ENCODE results near the gene KCMF1.
A peak's percentile ranks its signal among the peaks of the same experiment; 100 is the strongest.

KCMF1 gene

DNA sequence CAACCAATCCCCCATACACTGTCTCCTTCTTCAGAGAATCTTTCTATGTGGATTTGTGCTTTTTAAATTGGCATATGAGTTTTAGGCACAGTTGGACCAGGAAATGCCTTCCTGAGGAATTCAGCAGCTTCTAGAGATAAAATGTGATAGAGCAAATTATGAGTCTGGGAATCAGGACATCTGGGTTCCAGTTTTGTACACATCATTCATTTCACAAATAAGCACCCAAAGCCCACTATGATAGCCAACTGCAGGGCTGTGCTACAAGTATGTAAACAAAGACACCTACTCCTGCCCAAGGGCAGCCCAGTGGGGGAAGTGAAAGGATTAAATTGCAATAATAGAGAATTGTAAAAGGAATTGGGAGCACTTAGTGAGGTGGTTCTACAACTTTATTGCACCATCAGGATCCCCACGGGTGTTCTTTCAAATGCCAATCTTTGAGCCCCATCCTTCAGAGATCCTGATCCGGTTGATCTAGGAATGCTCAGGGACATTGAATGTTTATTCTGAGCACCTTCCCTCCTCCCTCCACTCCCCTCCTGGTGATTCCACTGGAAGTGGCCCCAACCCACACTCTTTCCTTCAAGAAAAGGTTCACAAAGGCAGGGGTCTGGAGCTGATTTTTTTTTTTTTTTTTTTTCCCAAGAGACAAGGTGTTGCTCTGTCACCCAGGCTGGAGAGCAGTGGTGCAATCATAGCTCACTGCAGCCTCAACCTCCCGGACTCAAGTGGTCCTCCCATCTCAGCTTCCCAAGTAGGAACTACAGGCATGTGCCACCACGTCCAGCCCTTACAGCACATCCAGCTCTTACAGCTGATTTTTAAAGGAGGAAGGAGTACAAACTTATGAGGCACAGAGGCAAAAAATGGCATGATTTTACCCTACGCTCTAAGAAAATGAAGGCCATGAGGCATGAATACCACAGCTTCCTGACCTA, 11.1 kb upstream of the KCMF1 start:
- CTCF ChIA-PET = interaction anchor here (1.0 to 1.1 kb wide), 2 partner anchors 8 to 9 kb away, joined by 3 to 4 read pairs; no protein-coding TSS in a partner anchor
- H3K36me3 Mint-ChIP-seq = peaks cover 54% of the 10 kb centered on the region
- no peaks in the 10 kb centered on the region for H3K9me3 Mint-ChIP-seq
- no peak overlapping the region for H3K27ac Mint-ChIP-seq
- DNase-seq = no peak
- H3K27me3 Mint-ChIP-seq = no peaks in the 10 kb centered on the region
- H3K4me3 Mint-ChIP-seq = no peak overlapping the region
- H3K4me1 Mint-ChIP-seq = peaks cover 20% of the 10 kb centered on the region

DNA sequence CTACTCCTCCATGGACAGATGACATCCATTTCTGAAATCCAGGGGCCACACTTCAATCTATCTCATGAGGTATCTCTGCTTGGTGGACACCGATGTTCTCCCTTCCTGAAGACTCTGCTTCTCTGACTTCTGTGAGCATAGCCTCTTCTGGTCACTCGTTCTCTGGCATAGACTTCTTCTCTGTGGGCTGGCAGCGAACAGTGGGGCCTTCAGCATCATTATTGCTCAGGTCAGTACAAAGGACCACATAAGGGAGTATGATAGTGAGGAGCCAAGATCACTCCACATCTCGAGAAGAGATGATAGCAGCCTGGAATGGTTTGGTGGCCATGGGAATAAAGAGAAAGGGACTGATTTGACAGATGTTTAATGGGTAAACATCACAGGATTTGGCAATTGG, 8.0 kb upstream of the KCMF1 start:
- Mint-ChIP-seq H3K4me1 (peaks cover 33% of the 10 kb centered on the region), H3K4me3 (no peak overlapping the region), H3K9me3 (no peaks in the 10 kb centered on the region), H3K36me3 (peaks cover 56% of the 10 kb centered on the region), H3K27me3 (no peaks in the 10 kb centered on the region), H3K27ac (no peak overlapping the region)
- DNase-seq = no peak
- CTCF ChIA-PET = interaction anchor here (1.2 to 1.5 kb wide), 2 partner anchors 9 to 37 kb away, joined by 3 read pairs; no protein-coding TSS in a partner anchor

DNA sequence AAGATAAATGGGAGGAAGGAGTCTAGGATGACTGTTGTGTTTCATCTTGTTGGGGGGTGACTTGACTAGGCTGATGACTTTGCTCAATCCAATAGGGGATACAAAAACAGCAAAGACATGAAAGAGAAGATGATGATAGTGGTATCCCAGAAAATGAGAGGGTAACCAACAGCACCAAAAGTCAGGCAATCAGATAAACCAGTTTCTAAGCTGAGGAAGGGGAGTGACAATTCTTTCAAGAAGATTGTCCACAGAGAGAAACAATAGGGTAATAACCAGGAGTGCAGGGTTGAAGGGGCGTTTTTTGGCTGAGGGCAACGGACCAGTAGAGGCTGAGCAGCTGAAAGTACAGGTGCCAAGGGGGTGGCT, 7.7 kb upstream of the KCMF1 start:
- Mint-ChIP-seq H3K27me3 (no peaks in the 10 kb centered on the region), H3K4me3 (no peak overlapping the region), H3K4me1 (peaks cover 37% of the 10 kb centered on the region), H3K9me3 (no peaks in the 10 kb centered on the region), H3K27ac (peak overlapping the region; percentile 16), H3K36me3 (peaks cover 56% of the 10 kb centered on the region)
- CTCF ChIA-PET = interaction anchor here (1.5 kb wide), 1 partner anchor 37 kb away, joined by 3 read pairs; no protein-coding TSS in a partner anchor
- DNase-seq = no peak

DNA sequence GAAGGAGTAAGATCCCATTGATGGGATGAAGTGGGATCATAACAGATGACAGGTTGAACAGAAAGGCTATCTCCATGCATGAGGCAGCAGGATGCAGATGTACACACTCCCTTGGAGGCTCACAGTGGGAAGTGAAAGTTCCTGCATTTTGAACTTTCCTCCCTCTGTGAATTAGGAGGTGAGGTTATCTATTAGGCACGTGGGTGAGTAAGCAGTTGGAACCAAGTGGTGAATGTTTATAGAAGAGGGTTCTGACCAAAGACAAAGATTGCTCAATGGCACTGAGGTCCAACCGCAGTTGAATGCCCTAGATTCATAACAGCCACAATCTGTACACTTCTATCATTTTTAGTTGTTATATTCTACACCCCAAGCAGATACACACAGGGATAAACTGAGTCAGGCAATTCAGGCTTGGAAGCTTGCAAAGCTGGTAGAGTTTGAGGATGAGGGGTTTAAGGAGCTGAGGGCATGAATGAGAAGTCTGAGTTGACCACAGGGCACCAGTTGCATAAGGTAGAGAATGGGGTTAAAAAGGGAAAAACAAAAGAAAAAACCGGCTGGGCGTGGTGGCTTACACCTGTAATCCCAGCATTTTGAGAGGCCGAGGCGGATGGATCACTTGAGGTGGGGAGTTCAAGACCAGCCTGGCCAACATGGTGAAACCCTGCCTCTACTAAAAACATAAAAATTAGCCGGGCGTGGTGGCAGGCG, 7.1 kb upstream of the KCMF1 start:
- H3K27me3 Mint-ChIP-seq = no peaks in the 10 kb centered on the region
- no peak for DNase-seq
- no peaks in the 10 kb centered on the region for H3K9me3 Mint-ChIP-seq
- H3K4me1 Mint-ChIP-seq = peaks cover 40% of the 10 kb centered on the region
- no peak overlapping the region for H3K4me3 Mint-ChIP-seq
- H3K27ac Mint-ChIP-seq = peak overlapping the region; percentile 52
- CTCF ChIA-PET = interaction anchor here (0.9 to 1.5 kb wide), 2 partner anchors 38 kb away, joined by 3 read pairs; no protein-coding TSS in a partner anchor
- peaks cover 55% of the 10 kb centered on the region for H3K36me3 Mint-ChIP-seq

GRCh38 chr2:84964406-84965191, 6.4 kb upstream of the KCMF1 start:
- peak overlapping the region; percentile 39 for H3K27ac Mint-ChIP-seq
- H3K4me1 Mint-ChIP-seq = peaks cover 45% of the 10 kb centered on the region
- no peaks in the 10 kb centered on the region for H3K27me3 Mint-ChIP-seq
- no peak for DNase-seq
- H3K9me3 Mint-ChIP-seq = no peaks in the 10 kb centered on the region
- CTCF ChIA-PET = interaction anchor here (0.9 kb wide), 1 partner anchor 39 kb away, joined by 3 read pairs; no protein-coding TSS in a partner anchor
- no peak overlapping the region for H3K4me3 Mint-ChIP-seq
- peaks cover 62% of the 10 kb centered on the region for H3K36me3 Mint-ChIP-seq

DNA sequence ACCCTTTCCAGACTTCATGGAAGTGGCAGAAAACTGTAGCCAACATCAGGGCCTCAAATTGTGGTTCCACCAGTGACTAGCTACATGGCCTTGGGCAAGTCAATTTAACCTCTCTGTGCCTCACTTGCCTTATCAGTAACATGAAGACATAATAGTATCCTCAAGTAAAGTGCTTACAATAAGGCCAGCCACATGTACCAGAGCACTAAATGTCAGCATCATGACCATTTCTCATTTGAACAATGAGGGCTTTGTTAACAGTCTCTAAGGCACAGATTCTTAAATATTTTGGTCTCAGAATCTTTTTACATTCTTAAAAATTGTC, 5.8 kb upstream of the KCMF1 start:
- Mint-ChIP-seq H3K4me3 (no peak overlapping the region), H3K27ac (peak overlapping the region; percentile 9), H3K4me1 (peaks cover 45% of the 10 kb centered on the region), H3K9me3 (no peaks in the 10 kb centered on the region), H3K36me3 (peaks cover 66% of the 10 kb centered on the region), H3K27me3 (no peaks in the 10 kb centered on the region)
- CTCF ChIA-PET = no interaction called here
- no peak for DNase-seq

- CTCF ChIA-PET = no interaction called here
- DNase-seq = no peak
- Mint-ChIP-seq H3K36me3 (peaks cover 60% of the 10 kb centered on the region), H3K27ac (no peak overlapping the region), H3K4me3 (no peak overlapping the region), H3K27me3 (no peaks in the 10 kb centered on the region), H3K4me1 (peaks cover 45% of the 10 kb centered on the region), H3K9me3 (no peaks in the 10 kb centered on the region)
Measured at GRCh38 chr2:84965827-84966226, 5.1 kb upstream of the KCMF1 start.

- H3K4me3 Mint-ChIP-seq = peak overlapping the region; percentile 43
- H3K36me3 Mint-ChIP-seq = peaks cover 54% of the 10 kb centered on the region
- H3K9me3 Mint-ChIP-seq = no peaks in the 10 kb centered on the region
- DNase-seq = no peak
- H3K27ac Mint-ChIP-seq = no peak overlapping the region
- H3K27me3 Mint-ChIP-seq = no peaks in the 10 kb centered on the region
- H3K4me1 Mint-ChIP-seq = peaks cover 45% of the 10 kb centered on the region
- CTCF ChIA-PET = no interaction called here
Measured at GRCh38 chr2:84966731-84967130, 4.2 kb upstream of the KCMF1 start.

DNA sequence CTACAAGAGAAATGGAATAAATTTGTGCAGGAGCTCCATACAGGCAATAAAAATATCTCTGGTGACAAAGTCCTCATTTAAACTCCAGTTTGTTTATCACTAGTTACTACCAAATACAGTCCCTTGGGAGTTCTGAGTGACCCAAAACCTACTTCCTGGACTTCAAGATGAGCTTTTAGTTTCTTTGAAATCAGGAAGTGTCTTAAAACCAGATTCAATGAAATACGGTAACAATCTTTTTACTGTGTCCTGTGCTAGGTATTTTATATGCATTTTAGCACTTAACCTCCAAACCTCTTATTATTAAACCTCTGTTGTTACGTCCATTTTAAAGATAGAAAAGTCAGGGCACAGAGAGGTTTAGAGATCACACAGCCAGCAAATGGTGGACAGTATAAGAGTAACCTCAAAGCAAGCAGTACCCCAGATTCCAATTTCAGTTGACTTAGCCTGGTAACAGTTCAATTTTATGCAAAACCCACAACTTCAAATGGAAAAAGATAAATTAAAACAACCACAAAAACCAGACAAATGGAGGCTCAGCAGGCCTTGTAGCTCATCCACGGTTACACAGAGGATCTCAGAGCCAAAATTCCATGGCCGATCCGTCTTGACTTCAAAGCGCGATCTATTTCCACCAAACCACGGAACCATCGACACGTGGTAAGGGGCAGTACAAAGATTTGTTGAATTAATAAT, 1.3 kb upstream of the KCMF1 start:
- Mint-ChIP-seq H3K27me3 (no peaks in the 10 kb centered on the region), H3K9me3 (no peaks in the 10 kb centered on the region), H3K27ac (peak overlapping the region; percentile 100), H3K4me1 (peaks cover 47% of the 10 kb centered on the region), H3K4me3 (peak overlapping the region; percentile 95), H3K36me3 (peaks cover 43% of the 10 kb centered on the region)
- CTCF ChIA-PET = interaction anchor here (0.7 to 4.3 kb wide), 10 partner anchors 8 to 124 kb away, joined by 3 to 24 read pairs (median 4); no protein-coding TSS in a partner anchor
- DNase-seq = peak; percentile 50

DNA sequence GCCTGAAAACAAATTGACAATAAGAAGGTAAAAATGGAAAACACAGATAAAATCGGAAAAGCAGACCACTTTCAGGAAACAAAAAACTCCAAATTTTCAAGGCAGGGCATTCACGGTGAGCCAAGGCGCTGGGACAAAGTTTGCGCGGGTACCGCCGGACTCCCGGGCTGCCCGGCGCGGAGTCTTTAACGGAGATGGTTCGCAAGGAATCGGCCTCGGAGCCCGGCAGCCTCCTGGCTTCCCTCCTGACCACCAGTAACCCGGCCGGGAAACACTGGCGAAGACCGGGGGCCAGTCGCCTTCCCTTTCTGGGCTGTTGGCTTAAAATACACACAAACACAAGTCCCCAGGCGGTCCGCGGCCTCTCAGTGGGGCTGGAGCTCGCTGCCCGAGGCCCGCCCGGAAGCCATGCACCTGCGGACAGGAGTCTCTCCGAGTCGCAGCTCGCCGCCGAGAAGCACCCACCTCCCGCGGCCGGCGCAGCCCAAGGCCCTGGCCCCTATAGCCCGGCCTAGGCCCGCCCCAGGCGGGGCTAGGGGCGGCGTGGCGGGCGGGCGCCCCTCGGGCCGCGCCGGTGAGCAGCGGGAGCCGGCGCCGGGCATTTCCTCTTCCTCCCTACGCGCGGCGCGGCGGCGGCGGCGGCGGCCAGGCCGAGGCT, 622 bp upstream of the KCMF1 start:
- Mint-ChIP-seq H3K27me3 (no peaks in the 10 kb centered on the region), H3K4me1 (peaks cover 46% of the 10 kb centered on the region), H3K36me3 (peaks cover 36% of the 10 kb centered on the region), H3K9me3 (no peaks in the 10 kb centered on the region), H3K27ac (peak overlapping the region; percentile 100), H3K4me3 (peak overlapping the region; percentile 95)
- DNase-seq = peak; percentile 72
- CTCF ChIA-PET = interaction anchor here (1.3 to 4.3 kb wide), 5 partner anchors 12 to 44 kb away, joined by 3 to 24 read pairs (median 6); no protein-coding TSS in a partner anchor

DNA sequence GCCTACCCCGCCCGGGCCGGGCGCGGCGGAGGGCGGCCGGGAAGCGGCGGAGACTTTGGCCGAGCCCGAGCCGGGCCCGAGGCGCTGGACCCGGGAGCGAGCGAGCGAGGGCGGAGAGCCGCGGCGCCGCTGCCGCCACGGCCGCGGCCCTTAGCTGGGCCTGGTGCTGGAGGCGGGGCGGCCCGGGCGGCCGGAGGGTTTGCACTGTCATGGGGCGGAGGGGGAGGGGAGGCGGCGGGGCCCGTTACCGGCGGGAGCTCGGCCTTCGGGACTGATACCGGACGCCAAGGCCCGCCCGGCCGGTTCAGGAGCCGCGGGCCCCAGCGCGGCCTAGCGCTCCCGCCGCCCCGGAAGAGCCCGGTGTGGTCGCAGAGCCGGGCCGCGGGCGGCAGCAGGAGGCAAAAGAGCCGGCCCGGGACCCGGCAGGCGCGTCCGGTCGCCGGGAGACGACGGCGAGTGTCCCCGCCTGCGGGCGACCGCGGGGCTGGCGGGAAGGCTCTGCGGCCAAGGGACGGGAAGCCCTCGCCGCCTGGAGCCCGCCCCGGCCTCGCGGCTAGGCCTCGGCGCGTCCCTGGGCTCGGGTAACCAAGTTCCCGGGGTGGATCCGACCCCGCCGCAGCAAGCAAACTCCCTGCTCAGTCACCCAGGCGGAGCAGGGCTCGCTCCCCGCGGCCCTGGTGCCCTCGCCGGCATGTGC, 697 bp downstream of the KCMF1 start:
- Mint-ChIP-seq H3K9me3 (no peaks in the 10 kb centered on the region), H3K4me1 (peaks cover 53% of the 10 kb centered on the region), H3K4me3 (peak overlapping the region; percentile 84), H3K36me3 (peaks cover 34% of the 10 kb centered on the region), H3K27ac (peak overlapping the region; percentile 89), H3K27me3 (no peaks in the 10 kb centered on the region)
- CTCF ChIA-PET = interaction anchor here (0.9 to 4.3 kb wide), 2 partner anchors 25 to 46 kb away, joined by 3 to 23 read pairs; no protein-coding TSS in a partner anchor
- peak; percentile 77 for DNase-seq

DNA sequence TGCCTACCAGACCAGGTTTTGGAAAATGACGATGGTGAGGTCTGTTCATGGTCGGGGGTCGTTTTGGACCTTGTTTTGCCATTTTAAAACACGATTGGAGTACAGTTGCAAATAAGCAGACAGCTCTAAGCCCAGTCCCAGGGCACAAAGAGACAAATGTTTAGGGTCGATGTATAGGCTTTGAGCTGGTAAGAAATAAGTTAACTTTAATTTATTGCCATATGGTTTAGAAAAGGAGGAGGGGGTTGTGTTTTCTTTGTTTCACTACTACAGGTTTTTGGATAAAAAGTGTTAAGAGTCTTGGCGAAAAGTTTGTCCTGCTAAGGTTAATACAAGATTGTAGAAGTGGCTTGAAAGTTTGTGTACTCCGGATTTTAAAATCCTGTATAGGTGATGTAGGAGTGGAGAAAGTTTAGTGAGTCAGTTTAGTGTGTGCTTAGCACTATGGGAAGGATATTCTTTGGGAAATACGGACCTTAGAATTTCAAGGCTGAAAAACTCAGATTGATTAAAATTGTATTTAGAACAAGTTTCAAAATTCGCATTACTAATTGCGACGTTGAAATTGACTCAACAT, 1.3 kb downstream of the KCMF1 start:
- peaks cover 54% of the 10 kb centered on the region for H3K4me1 Mint-ChIP-seq
- peaks cover 35% of the 10 kb centered on the region for H3K36me3 Mint-ChIP-seq
- H3K4me3 Mint-ChIP-seq = peak overlapping the region; percentile 84
- CTCF ChIA-PET = interaction anchor here (0.6 to 4.3 kb wide), 3 partner anchors 13 to 63 kb away, joined by 3 to 23 read pairs (median 3); no protein-coding TSS in a partner anchor
- H3K27me3 Mint-ChIP-seq = no peaks in the 10 kb centered on the region
- H3K27ac Mint-ChIP-seq = peak overlapping the region; percentile 89
- DNase-seq = no peak
- H3K9me3 Mint-ChIP-seq = no peaks in the 10 kb centered on the region
